SK-N-SH (cell line): ENCODE results near the gene RHOBTB3. TPM values are rescaled to one million over a fixed set of nuclear protein-coding genes. Genes with fewer than 3 reads are reported as not detected.

Experiments used
- CTCF ChIA-PET: fragments of 300-600, 350-600 bp; formaldehyde crosslinking; extraction: SDS; loops from one replicate; lab custom pipeline; 2021; lab: Yijun Ruan, JAX
- POLR2A ChIA-PET: fragments of 350-600 bp; sonication (Branson Sonifier 250); formaldehyde crosslinking; extraction: SDS; loops from one replicate; lab custom pipeline; 2020; ENCODE audit warnings: antibody characterized with exemption, inconsistent platforms; lab: Yijun Ruan, JAX
- DNase-seq: peaks from one replicate; pipeline ENCODE4 v3.0.0; 2012
- H2AFZ ChIP-seq: fragments of 200-600 bp; sonication (generic); 2 replicates; pipeline ENCODE4 v1.8.1; 2016; ENCODE audit warnings: antibody characterized with exemption, mild to moderate bottlenecking, low read depth
- H3F3A ChIP-seq: fragments of 200-600 bp; sonication (generic); replicated peaks from 2 replicates; pipeline ENCODE3; 2016; ENCODE audit warnings: antibody characterized with exemption, mild to moderate bottlenecking; ENCODE audit not compliant: insufficient read depth
- H3K27ac ChIP-seq, 2 experiments: fragments of 200-500 bp in 1 of 2; fragments of 200-600 bp in 1 of 2; sonication (Bioruptor generic) in 1 of 2; sonication (generic), shearing (Covaris generic) in 1 of 2; 2 replicates each; pipeline versions ENCODE4 v1.5.1 to v1.6.1; 2014 to 2016; ENCODE audit warnings: low read depth in 2 of 2, inconsistent platforms in 1 of 2, low read length in 1 of 2, mild to moderate bottlenecking in 1 of 2, mixed read lengths in 1 of 2
- H3K27me3 ChIP-seq: fragments of 200-600 bp; sonication (generic), shearing (Covaris generic); 2 replicates; pipeline ENCODE4 v1.6.1; 2016; ENCODE audit warnings: mixed run types; ENCODE audit not compliant: insufficient read depth
- H3K36me3 ChIP-seq, 2 experiments: fragments of 200-500 bp in 1 of 2; fragments of 200-600 bp in 1 of 2; sonication (Bioruptor generic) in 1 of 2; sonication (generic) in 1 of 2; replicated peaks in 1 of 2; 2 replicates each; pipeline versions ENCODE3 to v1.5.1; 2014 to 2016; ENCODE audit warnings: low read length in 1 of 2, mild to moderate bottlenecking in 1 of 2; ENCODE audit not compliant: insufficient read depth in 2 of 2, control insufficient read depth in 1 of 2
- H3K4me1 ChIP-seq, 2 experiments: fragments of 200-500 bp in 1 of 2; fragments of 200-600 bp in 1 of 2; sonication (Bioruptor generic) in 1 of 2; sonication (generic), shearing (Covaris generic) in 1 of 2; 2 replicates each; pipeline versions ENCODE4 v1.5.1 to v1.6.1; 2014 to 2016; ENCODE audit warnings: low read depth in 1 of 2, low read length in 1 of 2, mixed run types in 1 of 2; ENCODE audit not compliant: insufficient read depth in 2 of 2, control insufficient read depth in 1 of 2
- H3K4me2 ChIP-seq: fragments of 200-600 bp; sonication (generic), shearing (Covaris generic); 2 replicates; pipeline ENCODE4 v1.6.1; 2017; ENCODE audit warnings: mixed run types
- H3K4me3 ChIP-seq, 2 experiments: fragments of 200-500 bp in 1 of 2; fragments of 200-600 bp in 1 of 2; sonication (Bioruptor generic) in 1 of 2; sonication (generic), shearing (Covaris generic) in 1 of 2; 2 replicates each; pipeline versions ENCODE4 v1.5.1 to v1.8.1; 2014 to 2016; ENCODE audit warnings: low read depth in 2 of 2, inconsistent platforms in 1 of 2, low read length in 1 of 2, mild to moderate bottlenecking in 1 of 2, mixed read lengths in 1 of 2, moderate library complexity in 1 of 2
- H3K79me2 ChIP-seq: fragments of 200-600 bp; sonication (generic); 2 replicates; pipeline ENCODE4 v1.8.1; 2017; ENCODE audit warnings: mild to moderate bottlenecking; ENCODE audit not compliant: insufficient read depth
- H3K9ac ChIP-seq: fragments of 200-600 bp; sonication (generic); 2 replicates; pipeline ENCODE4 v1.6.1; 2017; ENCODE audit warnings: mixed run types
- H3K9me2 ChIP-seq: fragments of 200-600 bp; sonication (generic); 2 replicates; pipeline ENCODE4 v1.6.1; 2017; ENCODE audit warnings: mixed run types
- H3K9me3 ChIP-seq: fragments of 200-600 bp; sonication (generic); 2 replicates; pipeline ENCODE4 v1.6.1; 2017; ENCODE audit warnings: mixed run types, mild to moderate bottlenecking, moderate library complexity
- H4K20me1 ChIP-seq: fragments of 200-600 bp; sonication (generic); 2 replicates; pipeline ENCODE4 v1.6.1; 2017; ENCODE audit warnings: mild to moderate bottlenecking, mixed run types; ENCODE audit not compliant: insufficient read depth
- FOXJ3 ChIP-seq: sonication (generic); formaldehyde crosslinking; IDR thresholded peaks from 2 replicates; pipeline ENCODE4 v1.5.1; 2020; ENCODE audit warnings: mild to moderate bottlenecking, missing genetic modification reagents
- MXI1 ChIP-seq: IDR thresholded peaks from 2 replicates; pipeline ENCODE4 v1.6.1; 2012; ENCODE audit warnings: mild to moderate bottlenecking, low read depth, low read length, improper control_type of control experiment
- REST ChIP-seq: IDR thresholded peaks from 2 replicates; pipeline ENCODE4 v1.6.1; 2012; ENCODE audit warnings: mild to moderate bottlenecking, low read depth, low read length, moderate library complexity
- SMC3 ChIP-seq: IDR thresholded peaks from 2 replicates; pipeline ENCODE4 v1.6.1; 2012; ENCODE audit warnings: low read depth, low read length, improper control_type of control experiment
- USF1 ChIP-seq: IDR thresholded peaks from 2 replicates; pipeline ENCODE4 v1.4.0; 2012; ENCODE audit warnings: low read depth, borderline replicate concordance
- YY1 ChIP-seq: IDR thresholded peaks from 2 replicates; pipeline ENCODE4 v1.4.0; 2012; ENCODE audit warnings: low read depth, mild to moderate bottlenecking
- WGBS: methylation state at CpG from one replicate; pipeline ENCODE4 v1.1.6; 2017; ENCODE audit warnings: low lambda C conversion rate; 5-methylcytosine and 5-hydroxymethylcytosine counted together
- polyA plus RNA-seq, 3 experiments: library from polyadenylated mRNA; depleted of rRNA; stranded (reverse); fragments of >200 nt; gene quantifications; 2 replicates each; pipeline ENCODE4 v1.2.3, GENCODE V29; 2012

Gene RHOBTB3
- polyA plus RNA-seq, 1 of the 3 experiments (the other 2 are of a cell fraction), result 59.3 TPM

GRCh38 chr5:95800553-95800952 is 69.4 kb downstream of the RHOBTB3 start (continued):
- TF ChIP-seq SMC3, result no peak
- no peak for TF ChIP-seq FOXJ3 (CRISPR knock-in tag)
- TF ChIP-seq USF1, result no peak
- no peak for TF ChIP-seq REST
- TF ChIP-seq YY1, result no peak

GRCh38 chr5:95801532-95801931 is 70.4 kb downstream of the RHOBTB3 start:
- CTCF ChIA-PET, result interaction anchor here (1.3 to 2.0 kb wide), 3 partner anchors 20 to 137 kb away, joined by 3 to 9 read pairs (median 4); no protein-coding TSS in a partner anchor

More at GRCh38 chr5:95801532-95801931, 70.4 kb downstream of the RHOBTB3 start:
- H3K27ac ChIP-seq, result no peak overlapping the region
- no peaks in the 10 kb centered on the region for H4K20me1 ChIP-seq
- H3F3A ChIP-seq, result peaks cover 5% of the 10 kb centered on the region
- DNase-seq, result no peak
- no peak overlapping the region for H2AFZ ChIP-seq
- H3K4me3 ChIP-seq, result no peak overlapping the region
- H3K27me3 ChIP-seq, result no peaks in the 10 kb centered on the region
- H3K4me2 ChIP-seq, result no peak overlapping the region
- 74% methylated on average over 2 of the region's 2 CpGs for WGBS
- TF ChIP-seq REST (no peak), MXI1 (no peak), SMC3 (no peak)
- no peaks in the 10 kb centered on the region for H3K79me2 ChIP-seq
- no peaks in the 10 kb centered on the region for H3K9me2 ChIP-seq
- peaks cover 0 to 2% of the 10 kb centered on the region in 2 experiments; a peak in 1 of 4 replicates for H3K4me1 ChIP-seq
- POLR2A ChIA-PET, result no interaction called here
- no peak overlapping the region for H3K9ac ChIP-seq
- no peaks in the 10 kb centered on the region for H3K9me3 ChIP-seq
- peaks cover under 1 to 6% of the 10 kb centered on the region in 2 experiments for H3K36me3 ChIP-seq
